T-helper 2 cell treated with Interferon-gamma antibody and Interleukin-4, amounts not matched to agents 5 μg/mL and 100 μg/mL, for 36 hours (primary cell): ENCODE data around the gene MAML1.
"Not testable (repeated sequence)": the region's sequence is repeated elsewhere in the genome, so short reads cannot be mapped to it uniquely, and the experiment has no call there.

Experiments used
- DNase-seq: peaks from one replicate; pipeline ENCODE4 v3.0.0; 2021; ENCODE audit warnings: low spot score
- H3K27ac Mint-ChIP-seq: one replicate; pipeline ENCODE4 v1.8.0; 2021; ENCODE audit warnings: mild to moderate bottlenecking, mixed read lengths
- H3K27me3 Mint-ChIP-seq: one replicate; pipeline ENCODE4 v1.8.0; 2021; ENCODE audit warnings: low read depth, mixed read lengths
- H3K36me3 Mint-ChIP-seq: one replicate; pipeline ENCODE4 v1.8.0; 2021; ENCODE audit warnings: low read depth, mixed read lengths
- H3K4me1 Mint-ChIP-seq: one replicate; pipeline ENCODE4 v1.8.0; 2021; ENCODE audit warnings: low read depth, mixed read lengths
- H3K4me3 Mint-ChIP-seq: one replicate; pipeline ENCODE4 v1.8.0; 2022; ENCODE audit warnings: mild to moderate bottlenecking, moderate library complexity, mixed read lengths
- H3K9me3 Mint-ChIP-seq: one replicate; pipeline ENCODE4 v1.8.0; 2021; ENCODE audit warnings: mixed read lengths

Gene MAML1, protein sequence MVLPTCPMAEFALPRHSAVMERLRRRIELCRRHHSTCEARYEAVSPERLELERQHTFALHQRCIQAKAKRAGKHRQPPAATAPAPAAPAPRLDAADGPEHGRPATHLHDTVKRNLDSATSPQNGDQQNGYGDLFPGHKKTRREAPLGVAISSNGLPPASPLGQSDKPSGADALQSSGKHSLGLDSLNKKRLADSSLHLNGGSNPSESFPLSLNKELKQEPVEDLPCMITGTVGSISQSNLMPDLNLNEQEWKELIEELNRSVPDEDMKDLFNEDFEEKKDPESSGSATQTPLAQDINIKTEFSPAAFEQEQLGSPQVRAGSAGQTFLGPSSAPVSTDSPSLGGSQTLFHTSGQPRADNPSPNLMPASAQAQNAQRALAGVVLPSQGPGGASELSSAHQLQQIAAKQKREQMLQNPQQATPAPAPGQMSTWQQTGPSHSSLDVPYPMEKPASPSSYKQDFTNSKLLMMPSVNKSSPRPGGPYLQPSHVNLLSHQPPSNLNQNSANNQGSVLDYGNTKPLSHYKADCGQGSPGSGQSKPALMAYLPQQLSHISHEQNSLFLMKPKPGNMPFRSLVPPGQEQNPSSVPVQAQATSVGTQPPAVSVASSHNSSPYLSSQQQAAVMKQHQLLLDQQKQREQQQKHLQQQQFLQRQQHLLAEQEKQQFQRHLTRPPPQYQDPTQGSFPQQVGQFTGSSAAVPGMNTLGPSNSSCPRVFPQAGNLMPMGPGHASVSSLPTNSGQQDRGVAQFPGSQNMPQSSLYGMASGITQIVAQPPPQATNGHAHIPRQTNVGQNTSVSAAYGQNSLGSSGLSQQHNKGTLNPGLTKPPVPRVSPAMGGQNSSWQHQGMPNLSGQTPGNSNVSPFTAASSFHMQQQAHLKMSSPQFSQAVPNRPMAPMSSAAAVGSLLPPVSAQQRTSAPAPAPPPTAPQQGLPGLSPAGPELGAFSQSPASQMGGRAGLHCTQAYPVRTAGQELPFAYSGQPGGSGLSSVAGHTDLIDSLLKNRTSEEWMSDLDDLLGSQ

GRCh38 chr5:179732412-179732917 is at the start of gene MAML1:
TSS of gene MAML1 (plus strand) at chr5:179732822. CDS start at chr5:179733113, 291 bp downstream.
- peak; percentile 100 for DNase-seq
- Mint-ChIP-seq H3K4me1 (peaks cover 27% of the 10 kb centered on the region), H3K27me3 (no peaks in the 10 kb centered on the region), H3K9me3 (no peaks in the 10 kb centered on the region), H3K4me3 (peak within 1 kb of the TSS; percentile 97), H3K27ac (peak within 1 kb of the TSS; percentile 90), H3K36me3 (peaks cover 57% of the 10 kb centered on the region)

GRCh38 chr5:179689212-179689611 is 43.4 kb upstream of the MAML1 start:
- not testable (repeated sequence) for H3K4me3 Mint-ChIP-seq, H3K27ac Mint-ChIP-seq

DNA sequence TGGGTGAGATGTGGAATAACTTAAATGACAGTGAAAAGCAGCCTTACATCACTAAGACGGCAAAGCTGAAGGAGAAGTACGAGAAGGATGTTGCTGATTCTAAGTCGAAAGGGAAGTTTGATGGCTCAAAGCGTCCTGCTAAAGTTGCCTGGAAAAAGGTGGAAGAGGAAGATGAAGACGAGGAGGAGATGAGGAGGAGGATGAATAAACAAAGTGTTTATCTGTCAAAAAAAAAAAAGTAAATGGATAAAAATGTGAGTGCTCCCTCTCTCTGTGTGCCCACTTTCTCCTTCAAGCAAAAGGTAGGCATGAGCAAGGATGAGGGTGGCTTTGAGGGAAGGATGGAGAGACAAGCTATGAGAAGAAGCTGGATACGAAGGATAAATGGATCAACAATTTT is 38.1 kb upstream of the MAML1 start:
- H3K27ac Mint-ChIP-seq: no peak overlapping the region
- H3K4me1 Mint-ChIP-seq: peaks cover 14% of the 10 kb centered on the region
- H3K36me3 Mint-ChIP-seq: no peaks in the 10 kb centered on the region
- no peak overlapping the region for H3K4me3 Mint-ChIP-seq
- no peaks in the 10 kb centered on the region for H3K27me3 Mint-ChIP-seq
- H3K9me3 Mint-ChIP-seq: no peaks in the 10 kb centered on the region
- no peak for DNase-seq

More at GRCh38 chr5:179689212-179689611, 43.4 kb upstream of the MAML1 start:
- H3K27me3 Mint-ChIP-seq, H3K36me3 Mint-ChIP-seq, DNase-seq, H3K9me3 Mint-ChIP-seq, H3K4me1 Mint-ChIP-seq: not testable (repeated sequence)

DNA sequence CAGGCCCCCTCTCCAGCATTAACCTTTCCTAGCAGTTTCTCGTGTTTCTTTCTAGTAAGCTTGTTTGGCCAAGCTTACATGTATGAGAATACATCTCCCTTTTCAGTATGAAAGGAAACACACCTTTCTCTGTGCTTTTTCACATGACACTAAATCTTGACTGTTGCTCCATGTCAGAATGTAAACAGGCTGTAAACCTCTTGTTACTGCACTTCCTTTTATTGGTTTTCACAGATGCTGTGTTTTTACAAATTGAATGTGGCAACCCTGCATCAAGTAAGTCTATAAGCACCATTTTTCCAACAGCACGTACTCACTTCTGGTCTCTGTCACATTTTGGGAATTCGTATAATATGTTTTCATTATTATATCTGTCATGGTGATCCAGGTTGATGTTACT is 36.0 kb upstream of the MAML1 start:
- peak overlapping the region; percentile 99 for H3K27ac Mint-ChIP-seq
- peaks cover 10% of the 10 kb centered on the region for H3K36me3 Mint-ChIP-seq
- no peaks in the 10 kb centered on the region for H3K27me3 Mint-ChIP-seq
- DNase-seq: no peak
- no peak overlapping the region for H3K4me3 Mint-ChIP-seq
- H3K9me3 Mint-ChIP-seq: no peaks in the 10 kb centered on the region
- H3K4me1 Mint-ChIP-seq: peaks cover 21% of the 10 kb centered on the region

DNA sequence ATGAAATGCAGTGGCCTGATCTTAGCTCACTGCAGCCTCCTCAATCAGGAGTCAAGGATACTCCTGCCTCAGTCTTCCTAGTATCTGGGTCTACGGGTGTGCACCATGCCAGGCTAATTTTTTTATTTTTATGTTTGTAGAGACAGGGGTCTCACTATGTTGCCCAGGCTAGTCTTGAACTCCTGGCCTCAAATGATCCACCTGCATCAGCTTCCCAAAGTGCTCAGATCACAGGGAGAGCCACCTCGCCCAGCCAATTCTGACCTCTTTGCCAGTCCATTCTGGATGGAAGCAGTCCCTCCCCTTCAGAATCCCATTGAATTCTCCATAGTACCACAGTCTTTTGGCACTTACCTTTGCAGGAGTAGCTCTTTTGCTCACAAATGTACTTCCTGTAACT is 35.5 kb upstream of the MAML1 start:
- Mint-ChIP-seq H3K36me3 (peaks cover 12% of the 10 kb centered on the region), H3K4me1 (peaks cover 21% of the 10 kb centered on the region), H3K27ac (peak overlapping the region; percentile 99), H3K27me3 (no peaks in the 10 kb centered on the region), H3K9me3 (no peaks in the 10 kb centered on the region), H3K4me3 (peak overlapping the region; percentile 97)
- DNase-seq: no peak

DNA sequence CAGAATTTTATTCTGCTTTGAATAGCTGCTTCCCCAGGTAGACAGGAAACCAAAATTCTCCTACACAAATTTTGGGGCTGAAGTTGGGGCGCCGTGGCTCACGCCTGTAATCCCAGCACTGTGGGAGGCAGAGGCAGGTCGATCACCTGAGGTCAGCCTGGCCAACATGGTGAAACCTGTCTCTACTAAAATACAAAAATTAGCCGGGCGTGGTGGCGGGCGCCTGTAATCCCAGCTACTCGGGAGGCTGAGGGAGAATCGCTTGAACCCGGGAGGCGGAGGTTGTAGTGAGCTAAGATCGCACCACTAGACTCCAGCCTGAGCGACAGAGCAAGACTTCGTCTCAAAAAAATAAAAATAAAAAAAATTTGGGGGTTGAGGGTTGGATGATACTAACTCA is 35.1 kb upstream of the MAML1 start:
- Mint-ChIP-seq H3K27ac (peak overlapping the region; percentile 99), H3K36me3 (peaks cover 17% of the 10 kb centered on the region), H3K4me1 (peaks cover 25% of the 10 kb centered on the region), H3K4me3 (peak overlapping the region; percentile 97)
- not testable (repeated sequence) for DNase-seq, H3K9me3 Mint-ChIP-seq, H3K27me3 Mint-ChIP-seq

DNA sequence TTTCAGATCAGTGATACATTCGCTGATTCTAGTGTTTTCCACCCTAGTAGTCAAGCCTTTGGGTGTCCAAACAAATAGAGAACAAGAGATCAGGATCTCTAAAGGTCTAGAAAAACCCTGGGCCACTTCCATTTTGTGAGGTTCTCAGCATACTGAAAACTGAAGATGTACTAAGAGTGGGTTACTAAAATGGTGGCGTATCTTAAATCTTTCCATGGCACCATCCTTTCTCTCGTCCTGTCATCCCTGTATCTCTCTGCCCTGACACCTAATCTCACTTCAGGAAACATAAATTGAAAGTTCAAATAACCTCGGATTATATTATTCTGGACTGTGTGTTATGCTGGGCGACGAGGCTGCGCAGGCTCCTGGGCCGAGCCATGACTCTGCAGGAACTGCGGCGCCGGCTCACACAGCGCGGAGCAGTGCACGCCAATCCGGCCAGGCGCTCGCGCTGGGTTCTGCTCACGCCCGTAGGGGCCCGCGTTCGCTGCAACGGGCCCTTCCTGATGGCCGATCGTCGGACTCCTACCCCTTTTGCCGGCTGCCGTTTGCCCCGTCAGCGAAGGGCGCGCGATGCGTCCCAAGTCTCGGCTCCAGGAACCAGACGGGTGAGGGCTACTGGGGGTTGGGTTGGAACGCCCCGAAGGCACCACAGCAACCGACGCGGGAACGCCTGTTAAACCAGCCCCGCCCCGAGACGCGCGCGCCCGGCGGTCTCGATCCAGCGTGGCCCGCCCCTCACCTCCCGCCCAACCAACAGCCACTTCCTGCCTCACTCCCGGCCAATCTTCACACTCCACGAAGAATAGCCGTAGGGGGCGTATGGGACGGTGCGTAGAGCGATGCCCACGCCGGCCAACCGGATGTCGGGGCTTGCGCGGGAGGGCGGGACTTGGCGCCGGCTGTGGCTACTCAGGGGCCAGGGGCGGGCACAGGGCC is 34.4 kb upstream of the MAML1 start:
- Mint-ChIP-seq H3K27ac (peak overlapping the region; percentile 99), H3K4me1 (peaks cover 25% of the 10 kb centered on the region), H3K9me3 (no peaks in the 10 kb centered on the region), H3K27me3 (no peaks in the 10 kb centered on the region), H3K4me3 (peak overlapping the region; percentile 97), H3K36me3 (peaks cover 18% of the 10 kb centered on the region)
- peak; percentile 99 for DNase-seq

DNA sequence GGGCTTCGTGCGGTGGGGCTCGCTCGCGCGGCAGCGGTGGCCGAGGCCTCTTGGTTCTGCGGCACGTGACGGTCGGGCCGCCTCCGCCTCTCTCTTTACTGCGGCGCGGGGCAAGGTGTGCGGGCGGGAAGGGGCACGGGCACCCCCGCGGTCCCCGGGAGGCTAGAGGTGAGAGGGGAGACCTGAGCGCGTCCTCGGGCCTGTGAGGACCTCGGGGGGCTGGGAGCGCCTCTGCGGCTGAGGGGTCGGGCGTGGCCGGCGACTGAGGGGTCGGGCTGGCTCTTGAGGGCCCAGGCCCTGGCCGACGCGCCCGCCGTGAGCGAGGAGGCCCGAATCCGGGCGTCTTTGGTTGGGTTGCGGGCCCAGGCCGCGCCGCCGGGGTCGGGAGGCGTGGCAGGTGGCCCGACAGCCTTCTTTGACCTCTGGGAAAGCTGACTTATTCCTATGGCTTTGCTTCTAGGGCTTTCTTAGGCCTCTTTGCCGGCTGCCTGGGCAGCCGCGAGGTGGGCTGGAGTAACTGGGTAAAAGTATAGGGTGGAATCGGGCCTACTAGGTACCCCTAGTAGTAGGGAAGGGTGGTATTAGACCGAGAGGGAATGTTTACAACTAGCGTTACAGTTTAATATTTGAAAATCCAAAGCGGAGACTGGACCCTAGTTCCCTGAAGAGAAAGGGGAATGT is 33.5 kb upstream of the MAML1 start, which contains the start of gene CANX:
CANX (plus strand) TSS at position 33 of the 681 bp plus-strand sequence. CDS start 6,715 bp downstream, outside the sequence.
- Mint-ChIP-seq H3K27ac (peak within 1 kb of the TSS; percentile 99), H3K9me3 (no peaks in the 10 kb centered on the region), H3K27me3 (no peaks in the 10 kb centered on the region), H3K4me3 (peak within 1 kb of the TSS; percentile 97), H3K36me3 (peaks cover 26% of the 10 kb centered on the region), H3K4me1 (peaks cover 33% of the 10 kb centered on the region)
- no peak for DNase-seq

GRCh38 chr5:179699616-179700237 is 32.9 kb upstream of the MAML1 start:
- peaks cover 29% of the 10 kb centered on the region for H3K36me3 Mint-ChIP-seq
- H3K9me3 Mint-ChIP-seq: no peaks in the 10 kb centered on the region
- H3K27me3 Mint-ChIP-seq: no peaks in the 10 kb centered on the region
- H3K27ac Mint-ChIP-seq: peak overlapping the region; percentile 97
- peak; percentile 67 for DNase-seq
- H3K4me3 Mint-ChIP-seq: peak overlapping the region; percentile 97
- peaks cover 33% of the 10 kb centered on the region for H3K4me1 Mint-ChIP-seq

DNA sequence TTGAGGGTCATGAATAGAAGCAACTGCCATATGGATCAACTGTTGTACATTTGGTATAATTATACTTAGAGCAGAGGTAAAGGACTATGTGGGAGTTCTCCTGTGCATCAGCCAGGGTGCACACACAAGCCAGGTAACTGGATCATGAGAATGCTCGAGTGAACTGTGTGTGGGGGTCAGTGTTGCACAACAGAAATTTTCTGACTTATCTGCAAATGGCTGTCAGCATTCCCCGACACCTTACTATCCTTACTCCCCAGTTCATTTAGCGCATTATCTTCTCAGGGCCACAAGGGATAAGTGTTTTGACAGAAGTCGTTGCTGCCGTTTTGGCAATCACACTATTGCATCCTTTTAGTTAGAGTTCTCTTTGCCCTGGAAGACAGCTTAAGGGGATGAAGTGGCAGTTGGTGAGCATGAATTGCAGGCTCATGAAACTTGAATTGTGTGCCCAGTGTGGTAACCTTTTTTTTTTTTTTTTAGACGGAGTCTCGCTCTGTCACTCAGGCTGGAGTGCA is 32.2 kb upstream of the MAML1 start:
- no peak for DNase-seq

GRCh38 chr5:179716286-179716685 is 16.3 kb upstream of the MAML1 start:
- H3K36me3 Mint-ChIP-seq: peaks cover 58% of the 10 kb centered on the region
- no peaks in the 10 kb centered on the region for H3K27me3 Mint-ChIP-seq
- no peak overlapping the region for H3K4me3 Mint-ChIP-seq
- no peak overlapping the region for H3K27ac Mint-ChIP-seq
- DNase-seq: no peak
- H3K9me3 Mint-ChIP-seq: no peaks in the 10 kb centered on the region
- H3K4me1 Mint-ChIP-seq: peaks cover 9% of the 10 kb centered on the region

More for the DNA sequence above, 32.2 kb upstream of the MAML1 start:
- no peaks in the 10 kb centered on the region for H3K9me3 Mint-ChIP-seq
- no peaks in the 10 kb centered on the region for H3K27me3 Mint-ChIP-seq
- H3K4me1 Mint-ChIP-seq: peaks cover 37% of the 10 kb centered on the region
- peak overlapping the region; percentile 97 for H3K4me3 Mint-ChIP-seq
- peaks cover 33% of the 10 kb centered on the region for H3K36me3 Mint-ChIP-seq
- peak overlapping the region; percentile 97 for H3K27ac Mint-ChIP-seq

DNA sequence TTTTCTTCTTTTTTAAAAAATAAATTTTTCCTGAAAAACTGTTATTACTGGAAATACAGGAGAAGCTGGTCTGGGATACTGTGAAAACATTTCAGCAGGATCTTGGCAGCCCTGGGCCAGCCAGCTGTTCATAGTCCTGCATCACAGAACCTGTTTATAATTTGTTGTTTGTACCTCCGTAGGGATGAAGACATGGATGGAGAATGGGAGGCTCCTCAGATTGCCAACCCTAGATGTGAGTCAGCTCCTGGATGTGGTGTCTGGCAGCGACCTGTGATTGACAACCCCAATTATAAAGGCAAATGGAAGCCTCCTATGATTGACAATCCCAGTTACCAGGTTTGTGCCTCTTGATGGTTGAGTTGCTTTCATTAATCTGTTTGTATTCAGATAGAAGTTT is 12.4 kb upstream of the MAML1 start:
- no peak overlapping the region for H3K27ac Mint-ChIP-seq

More for the DNA sequence above, 12.4 kb upstream of the MAML1 start:
- H3K27me3 Mint-ChIP-seq: no peaks in the 10 kb centered on the region
- H3K9me3 Mint-ChIP-seq: no peaks in the 10 kb centered on the region
- H3K4me3 Mint-ChIP-seq: no peak overlapping the region
- peaks cover 14% of the 10 kb centered on the region for H3K4me1 Mint-ChIP-seq
- no peak for DNase-seq
- peaks cover 70% of the 10 kb centered on the region for H3K36me3 Mint-ChIP-seq
